Right cardiac atrium (tissue), 5 donors: ENCODE results near the gene PADI2. TPM values are rescaled to one million over a fixed set of nuclear protein-coding genes. Genes with fewer than 3 reads are reported as not detected.

ENCODE experiments used
- ATAC-seq, 2 donors: fragments of 200-7000 bp; cut with Tn5 transposase; one replicate each; pipeline versions ENCODE4 v1.8.0 to v1.9.1; 2020; ENCODE audit warnings: moderate library complexity in 2 of 2, mild to moderate bottlenecking in 1 of 2
- DNase-seq, 3 donors: peaks; one replicate each; pipeline ENCODE4 v3.0.0-alpha.2; 2020
- H3K27ac ChIP-seq: one replicate; pipeline ENCODE4 v1.5.1; 2013; ENCODE audit warnings: mild to moderate bottlenecking, low read length, control low read depth, moderate library complexity
- H3K27me3 ChIP-seq: one replicate; pipeline ENCODE4 v1.6.1; 2013; ENCODE audit not compliant: control insufficient read depth, insufficient read depth
- H3K4me1 ChIP-seq: one replicate; pipeline ENCODE4 v1.6.1; 2013; ENCODE audit warnings: low read length; ENCODE audit not compliant: control insufficient read depth, insufficient read depth
- H3K4me3 ChIP-seq: one replicate; pipeline ENCODE4 v1.5.1; 2013; ENCODE audit warnings: low read length, control low read depth
- H3K9me3 ChIP-seq: one replicate; pipeline ENCODE4 v1.6.1; 2013; ENCODE audit warnings: low read length; ENCODE audit not compliant: control insufficient read depth
- WGBS: extraction: QIAGEN DNeasy Blood & Tissue Kit; methylation state at CpG from one replicate; pipeline ENCODE4 v1.1.7; 2013; 5-methylcytosine and 5-hydroxymethylcytosine counted together
- intact Hi-C, 4 donors: fragments of 100-400 bp; cut with DNase I; formaldehyde crosslinking; loops; one replicate each; pipeline versions ENCODE4 v1.11.0 to v1.14.0; 2022 to 2023
- polyA plus RNA-seq: library from polyadenylated mRNA; stranded (reverse); fragments of 200-250 nt; gene quantifications from one replicate; pipeline ENCODE4 v1.2.3, GENCODE V29; 2013
- total RNA-seq, 4 donors: library from RNA; stranded (reverse); fragmentation: NEBNext Ultra II Directional; extraction: Animal tissue kit (Norgen Biotek cat#: 25700); gene quantifications; one replicate each; pipeline ENCODE4 v1.2.1, GENCODE V29; 2021
- donor health status: healthy with polysubstance abuse.
- donor health status: DM: no; HTN: yes; CAD: no.
- donor health status: DM: no; HTN: no; CAD: no.
- donor health status: DM: no; HTN: yes; CAD: no; lungs with severe emphysema.
- donor health status: DM: yes; HTN: yes; CAD: no.

Gene PADI2
- total and polyA plus RNA-seq, 5 donors, result 0.07 to 0.68 (median 0.25) TPM

GRCh38 chr1:17082761-17083160 lies 36.5 kb downstream of the PADI2 start:
- DNase-seq (no peak), ATAC-seq (no peak)
- no peaks in the 10 kb centered on the region for H3K4me1 ChIP-seq
- 91% methylated on average over 3 of the region's 3 CpGs for WGBS
- H3K4me3 ChIP-seq, result no peak overlapping the region
- H3K9me3 ChIP-seq, result no peaks in the 10 kb centered on the region
- H3K27me3 ChIP-seq, result no peaks in the 10 kb centered on the region
- no peak overlapping the region for H3K27ac ChIP-seq
- intact Hi-C loops, result no loop called here

- ATAC-seq (no peak), DNase-seq (no peak)
- Histone ChIP-seq H3K9me3 (no peaks in the 10 kb centered on the region), H3K27ac (no peak overlapping the region), H3K27me3 (no peaks in the 10 kb centered on the region), H3K4me3 (no peak overlapping the region), H3K4me1 (no peaks in the 10 kb centered on the region)
- intact Hi-C loops, result no loop called here
- WGBS, result 66% methylated on average over 2 of the region's 2 CpGs
Measured at GRCh38 chr1:17081439-17081838, 37.8 kb downstream of the PADI2 start.

GRCh38 chr1:17080880-17081279 lies 38.4 kb downstream of the PADI2 start:
- intact Hi-C loops, result no loop called here
- no peak overlapping the region for H3K27ac ChIP-seq
- no peaks in the 10 kb centered on the region for H3K4me1 ChIP-seq
- no peak overlapping the region for H3K4me3 ChIP-seq
- no peaks in the 10 kb centered on the region for H3K27me3 ChIP-seq
- H3K9me3 ChIP-seq, result no peaks in the 10 kb centered on the region
- no peak for ATAC-seq
- DNase-seq, result no peak
- 81% methylated on average over 4 of the region's 4 CpGs for WGBS

GRCh38 chr1:17080085-17080759 lies 39.0 kb downstream of the PADI2 start:
- no peak for DNase-seq
- WGBS, result 86% methylated on average over 8 of the region's 8 CpGs
- Histone ChIP-seq H3K27me3 (no peaks in the 10 kb centered on the region), H3K4me1 (no peaks in the 10 kb centered on the region), H3K27ac (no peak overlapping the region), H3K9me3 (no peaks in the 10 kb centered on the region), H3K4me3 (no peak overlapping the region)
- intact Hi-C loops, result no loop called here
- ATAC-seq, result no peak

- Histone ChIP-seq H3K4me3 (no peak overlapping the region), H3K27me3 (no peaks in the 10 kb centered on the region), H3K9me3 (no peaks in the 10 kb centered on the region), H3K27ac (no peak overlapping the region), H3K4me1 (no peaks in the 10 kb centered on the region)
- WGBS, result 80% methylated on average over 16 of the region's 16 CpGs
- ATAC-seq (no peak), DNase-seq (no peak)
- intact Hi-C loops, result no loop called here
Measured at GRCh38 chr1:17078991-17079868, 40.0 kb downstream of the PADI2 start.

- ATAC-seq, result no peak
Measured at GRCh38 chr1:17075470-17076255, 43.6 kb downstream of the PADI2 start.

GRCh38 chr1:17071794-17072193 lies 47.5 kb downstream of the PADI2 start:
- 79% methylated on average over 6 of the region's 6 CpGs for WGBS
- H3K27ac ChIP-seq, result no peak overlapping the region
- DNase-seq (no peak), ATAC-seq (no peak)
- no peaks in the 10 kb centered on the region for H3K9me3 ChIP-seq
- no peaks in the 10 kb centered on the region for H3K27me3 ChIP-seq
- no peak overlapping the region for H3K4me3 ChIP-seq
- no peaks in the 10 kb centered on the region for H3K4me1 ChIP-seq
- intact Hi-C loops, result no loop called here

More at GRCh38 chr1:17075470-17076255, 43.6 kb downstream of the PADI2 start:
- intact Hi-C loops, result no loop called here
- no peaks in the 10 kb centered on the region for H3K9me3 ChIP-seq
- H3K4me1 ChIP-seq, result no peaks in the 10 kb centered on the region
- no peaks in the 10 kb centered on the region for H3K27me3 ChIP-seq
- DNase-seq, result no peak
- 75% methylated on average over 17 of the region's 17 CpGs for WGBS
- no peak overlapping the region for H3K27ac ChIP-seq
- H3K4me3 ChIP-seq, result no peak overlapping the region

- ATAC-seq (no peak), DNase-seq (no peak)
Measured at GRCh38 chr1:17070163-17070525, 49.1 kb downstream of the PADI2 start.

GRCh38 chr1:17069452-17070162 lies 49.6 kb downstream of the PADI2 start:
- Histone ChIP-seq H3K27ac (no peak overlapping the region), H3K9me3 (no peaks in the 10 kb centered on the region), H3K27me3 (no peaks in the 10 kb centered on the region), H3K4me1 (no peaks in the 10 kb centered on the region), H3K4me3 (no peak overlapping the region)
- DNase-seq (no peak), ATAC-seq (no peak)
- intact Hi-C loops, result no loop called here
- 91% methylated on average over 6 of the region's 6 CpGs for WGBS

More at GRCh38 chr1:17070163-17070525, 49.1 kb downstream of the PADI2 start:
- intact Hi-C loops, result no loop called here
- Histone ChIP-seq H3K4me1 (no peaks in the 10 kb centered on the region), H3K27ac (no peak overlapping the region), H3K4me3 (no peak overlapping the region), H3K9me3 (no peaks in the 10 kb centered on the region), H3K27me3 (no peaks in the 10 kb centered on the region)
- WGBS, result 58% methylated on average over 10 of the region's 10 CpGs

- 79% methylated on average over 12 of the region's 12 CpGs for WGBS
- ATAC-seq, result no peak
- Histone ChIP-seq H3K4me1 (no peaks in the 10 kb centered on the region), H3K9me3 (no peaks in the 10 kb centered on the region), H3K27ac (no peak overlapping the region), H3K4me3 (no peak overlapping the region), H3K27me3 (no peaks in the 10 kb centered on the region)
- DNase-seq, result no peak
- intact Hi-C loops, result no loop called here
Measured at GRCh38 chr1:17068789-17069188, 50.5 kb downstream of the PADI2 start.
